ENCODE measurements around the gene B3GNT3. TPM values are rescaled to one million over a fixed set of nuclear protein-coding genes. Genes with fewer than 3 reads are reported as not detected.

The B3GNT3 gene
- polyA plus RNA-seq, 3 donors, result not detected

DNA sequence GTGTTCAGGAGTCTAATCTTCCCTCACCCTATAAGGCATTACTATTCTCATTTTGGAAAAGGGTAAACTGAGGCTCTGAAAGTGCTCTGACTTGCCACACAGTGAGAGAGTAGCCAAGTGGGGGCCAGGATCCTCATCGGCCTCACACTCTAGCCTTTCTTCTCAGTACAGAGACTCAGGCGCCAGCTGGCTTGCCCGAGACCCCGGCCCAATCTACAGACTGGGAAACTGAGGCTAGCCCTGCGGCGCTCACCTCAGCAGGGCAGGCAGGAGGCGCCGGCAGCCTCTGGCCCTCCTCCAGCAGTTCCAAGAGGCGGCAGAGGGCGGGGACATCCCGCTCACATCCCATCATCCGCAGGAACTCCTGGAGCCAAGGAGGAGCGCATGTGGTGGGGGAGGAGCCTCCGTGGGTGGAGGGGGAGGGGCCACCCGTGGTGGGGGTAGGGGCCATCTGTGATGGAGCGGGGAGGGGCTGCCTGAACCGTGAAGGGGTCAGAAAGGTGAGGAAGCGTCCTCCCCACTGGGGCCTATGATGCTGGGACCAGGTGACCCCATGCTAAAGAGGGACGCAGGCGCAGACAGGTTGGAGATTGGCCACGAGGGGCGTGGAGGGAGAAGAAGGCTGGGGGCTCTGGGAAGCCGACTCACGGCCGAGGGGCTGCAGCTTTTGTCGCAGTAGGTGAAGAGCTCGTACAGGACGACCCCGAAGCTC lies 35.1 kb downstream of the B3GNT3 start:
- Histone ChIP-seq H3K4me1 (ENCODE audit: control insufficient read depth in 1 of 2, insufficient read depth in 2 of 2, low read length in 2 of 2) (peaks cover 12 to 17% of the 10 kb centered on the region in 2 donors), H3K27me3 (ENCODE audit: control insufficient read depth in 2 of 2, insufficient read depth in 2 of 2, low read length in 2 of 2) (no peaks in the 10 kb centered on the region), H3K27ac (ENCODE audit: low read depth in 1 of 2, low read length in 2 of 2) (no peak overlapping the region), H3K4me3 (replicated peaks in 1 of 3; ENCODE audit: low read depth in 2 of 3, low read length in 3 of 3) (no peak overlapping the region), H4K20me1 (ENCODE audit: insufficient read depth, low read length) (no peaks in the 10 kb centered on the region), H3K4me2 (replicated peaks; ENCODE audit: extremely low read depth, low read length, poor library complexity, severe bottlenecking) (no peak overlapping the region), H3K9me3 (replicated peaks in 1 of 2; ENCODE audit: control insufficient read depth in 1 of 2, insufficient read depth in 1 of 2, low read length in 2 of 2) (peaks cover 0 to 5% of the 10 kb centered on the region in 2 donors), H3K9ac (ENCODE audit: insufficient read depth, low read length, poor library complexity, severe bottlenecking) (no peak overlapping the region), H3K36me3 (replicated peaks in 1 of 2; ENCODE audit: control insufficient read depth in 1 of 2, insufficient read depth in 2 of 2, low read length in 2 of 2) (peaks cover 38 to 50% of the 10 kb centered on the region in 2 donors), H2AFZ (ENCODE audit: insufficient read depth, low read depth, low read length, poor library complexity, severe bottlenecking) (no peak overlapping the region), H3K79me2 (ENCODE audit: insufficient read depth, low read length) (no peaks in the 10 kb centered on the region)
- peaks cover 2 to 8% (median 5%) of the 10 kb centered on the region in 7 donors for H3K9me3 Mint-ChIP-seq
- no peak overlapping the region for H3K4me3 Mint-ChIP-seq
- peaks cover 11% of the 10 kb centered on the region for H3K4me1 Mint-ChIP-seq
- peak overlapping the region in 2 of 7 donors; percentile 64 for H3K27ac Mint-ChIP-seq
- intact Hi-C loops (cut with micrococcal nuclease), result no loop called here
- peaks cover 50 to 76% of the 10 kb centered on the region in 2 donors for H3K36me3 Mint-ChIP-seq
- 94% methylated on average over 14 of the region's 29 CpGs for WGBS (ENCODE audit: insufficient coverage)
- TF ChIP-seq, protein P1, sequence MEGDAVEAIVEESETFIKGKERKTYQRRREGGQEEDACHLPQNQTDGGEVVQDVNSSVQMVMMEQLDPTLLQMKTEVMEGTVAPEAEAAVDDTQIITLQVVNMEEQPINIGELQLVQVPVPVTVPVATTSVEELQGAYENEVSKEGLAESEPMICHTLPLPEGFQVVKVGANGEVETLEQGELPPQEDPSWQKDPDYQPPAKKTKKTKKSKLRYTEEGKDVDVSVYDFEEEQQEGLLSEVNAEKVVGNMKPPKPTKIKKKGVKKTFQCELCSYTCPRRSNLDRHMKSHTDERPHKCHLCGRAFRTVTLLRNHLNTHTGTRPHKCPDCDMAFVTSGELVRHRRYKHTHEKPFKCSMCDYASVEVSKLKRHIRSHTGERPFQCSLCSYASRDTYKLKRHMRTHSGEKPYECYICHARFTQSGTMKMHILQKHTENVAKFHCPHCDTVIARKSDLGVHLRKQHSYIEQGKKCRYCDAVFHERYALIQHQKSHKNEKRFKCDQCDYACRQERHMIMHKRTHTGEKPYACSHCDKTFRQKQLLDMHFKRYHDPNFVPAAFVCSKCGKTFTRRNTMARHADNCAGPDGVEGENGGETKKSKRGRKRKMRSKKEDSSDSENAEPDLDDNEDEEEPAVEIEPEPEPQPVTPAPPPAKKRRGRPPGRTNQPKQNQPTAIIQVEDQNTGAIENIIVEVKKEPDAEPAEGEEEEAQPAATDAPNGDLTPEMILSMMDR (IDR thresholded peaks at IDR 0.05), result no peak
- no peak for DNase-seq
- no peaks in the 10 kb centered on the region for H3K27me3 Mint-ChIP-seq (ENCODE audit: low read depth in 3 of 3)

DNA sequence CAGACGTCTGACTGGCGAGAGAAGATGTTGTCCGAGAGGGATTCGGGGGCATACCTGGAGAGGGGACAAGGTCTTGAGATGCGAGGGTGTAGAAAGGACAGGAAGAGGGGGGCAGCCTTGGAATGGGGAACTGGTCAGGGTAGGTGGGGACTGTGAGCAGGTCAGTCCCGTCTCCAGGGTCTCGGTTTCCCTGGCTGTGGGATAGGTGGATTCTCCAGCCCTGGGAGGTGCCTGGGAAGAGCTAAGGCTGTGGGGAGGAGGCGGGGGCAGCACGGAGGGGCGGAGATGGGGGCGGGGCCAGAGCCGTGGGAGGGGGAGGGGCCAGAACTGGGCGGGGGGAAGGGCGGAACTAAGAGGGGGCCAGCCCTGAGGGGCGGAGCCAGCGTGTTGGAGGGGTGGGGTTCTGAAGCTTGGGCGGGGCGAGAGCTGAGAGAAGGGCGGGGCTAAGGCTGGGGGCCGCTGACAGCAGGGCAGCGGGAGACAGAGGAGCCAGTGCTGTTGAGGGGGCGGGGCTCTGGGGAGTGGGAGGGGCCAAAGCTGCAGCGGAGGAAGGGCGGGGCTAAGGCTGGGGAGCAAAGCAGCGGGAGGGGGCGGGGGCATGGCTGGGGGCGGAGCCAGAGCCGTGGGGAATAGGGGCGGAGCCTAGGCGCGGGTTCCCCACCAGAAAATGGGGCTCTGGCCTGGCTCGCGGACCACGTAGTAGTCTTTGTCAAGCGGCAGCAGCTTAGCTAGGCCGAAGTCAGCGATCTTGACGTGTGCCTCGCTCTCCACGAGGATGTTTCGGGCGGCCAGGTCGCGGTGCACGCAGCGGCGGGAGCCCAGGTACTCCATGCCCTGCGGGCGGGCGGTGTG lies 35.9 kb downstream of the B3GNT3 start:
- no peak overlapping the region for H3K27ac ChIP-seq (ENCODE audit: low read depth in 1 of 2, low read length in 2 of 2)
- peak overlapping the region in 2 of 7 donors; percentile 31 to 64 for H3K27ac Mint-ChIP-seq
- H3K27me3 Mint-ChIP-seq (ENCODE audit: low read depth in 3 of 3), result no peaks in the 10 kb centered on the region

More for the DNA sequence above, 35.9 kb downstream of the B3GNT3 start:
- Histone ChIP-seq H4K20me1 (ENCODE audit: insufficient read depth, low read length) (no peaks in the 10 kb centered on the region), H2AFZ (ENCODE audit: insufficient read depth, low read depth, low read length, poor library complexity, severe bottlenecking) (no peak overlapping the region), H3K79me2 (ENCODE audit: insufficient read depth, low read length) (no peaks in the 10 kb centered on the region), H3K9ac (ENCODE audit: insufficient read depth, low read length, poor library complexity, severe bottlenecking) (no peak overlapping the region), H3K9me3 (replicated peaks in 1 of 2; ENCODE audit: control insufficient read depth in 1 of 2, insufficient read depth in 1 of 2, low read length in 2 of 2) (peaks cover 0 to 5% of the 10 kb centered on the region in 2 donors), H3K4me1 (ENCODE audit: control insufficient read depth in 1 of 2, insufficient read depth in 2 of 2, low read length in 2 of 2) (peaks cover 12 to 17% of the 10 kb centered on the region in 2 donors), H3K27me3 (ENCODE audit: control insufficient read depth in 2 of 2, insufficient read depth in 2 of 2, low read length in 2 of 2) (no peaks in the 10 kb centered on the region), H3K4me2 (replicated peaks; ENCODE audit: extremely low read depth, low read length, poor library complexity, severe bottlenecking) (no peak overlapping the region), H3K36me3 (replicated peaks in 1 of 2; ENCODE audit: control insufficient read depth in 1 of 2, insufficient read depth in 2 of 2, low read length in 2 of 2) (peaks cover 46 to 58% of the 10 kb centered on the region in 2 donors), H3K4me3 (replicated peaks in 1 of 3; ENCODE audit: low read depth in 2 of 3, low read length in 3 of 3) (no peak overlapping the region)
- TF ChIP-seq, protein P1 (IDR thresholded peaks at IDR 0.05), result no peak
- DNase-seq, result no peak
- H3K9me3 Mint-ChIP-seq, result peaks cover 2 to 7% (median 5%) of the 10 kb centered on the region in 7 donors
- intact Hi-C loops (cut with micrococcal nuclease), result no loop called here
- no peak overlapping the region for H3K4me3 Mint-ChIP-seq
- peaks cover 11% of the 10 kb centered on the region for H3K4me1 Mint-ChIP-seq
- WGBS (ENCODE audit: insufficient coverage), result 91% methylated on average over 42 of the region's 50 CpGs
- peaks cover 55 to 76% of the 10 kb centered on the region in 2 donors for H3K36me3 Mint-ChIP-seq
